OCI-LY1 (cell line): ENCODE measurements around the gene VAMP5.
A peak's percentile ranks its signal among the peaks of the same experiment; 100 is the strongest.

Source experiments
- H2AFZ ChIP-seq: fragments of 200-600 bp; sonication (generic), shearing (Covaris generic); 2 replicates; pipeline ENCODE4 v1.6.0; 2014; ENCODE audit warnings: antibody characterized with exemption, mild to moderate bottlenecking, low read length
- H3F3A ChIP-seq: fragments of 200-600 bp; sonication (generic), shearing (Covaris generic); 2 replicates; pipeline ENCODE4 v1.6.0; 2014; ENCODE audit warnings: mild to moderate bottlenecking, antibody characterized with exemption, low read length, moderate library complexity; ENCODE audit not compliant: insufficient read depth
- H3K27ac ChIP-seq: fragments of 200-600 bp; sonication (generic); 2 replicates; pipeline ENCODE4 v1.5.1; 2014; ENCODE audit warnings: low read length, mixed run types, mild to moderate bottlenecking, low read depth; ENCODE audit not compliant: poor library complexity, severe bottlenecking
- H3K27me3 ChIP-seq: fragments of 200-600 bp; sonication (generic); 2 replicates; pipeline ENCODE4 v1.6.0; 2014; ENCODE audit warnings: antibody characterized with exemption, mild to moderate bottlenecking, low read length, moderate library complexity; ENCODE audit not compliant: insufficient read depth
- H3K36me3 ChIP-seq: fragments of 200-600 bp; sonication (generic); 2 replicates; pipeline ENCODE4 v1.6.1; 2014; ENCODE audit warnings: mild to moderate bottlenecking, antibody characterized with exemption, low read length, moderate library complexity, mixed read lengths; ENCODE audit not compliant: insufficient read depth
- H3K4me1 ChIP-seq: fragments of 200-600 bp; sonication (generic); 2 replicates; pipeline ENCODE4 v1.5.1; 2014; ENCODE audit warnings: mild to moderate bottlenecking, low read length, moderate library complexity; ENCODE audit not compliant: insufficient read depth, severe bottlenecking
- H3K4me2 ChIP-seq: fragments of 200-600 bp; sonication (generic), shearing (Covaris generic); 2 replicates; pipeline ENCODE4 v1.6.1; 2014; ENCODE audit warnings: low read length
- H3K4me3 ChIP-seq: fragments of 200-600 bp; sonication (generic); 2 replicates; pipeline ENCODE4 v1.5.1; 2014; ENCODE audit warnings: low read length, low read depth, mild to moderate bottlenecking, mixed read lengths; ENCODE audit not compliant: poor library complexity, severe bottlenecking
- H3K79me2 ChIP-seq: fragments of 200-600 bp; shearing (Covaris generic); 2 replicates; pipeline ENCODE4 v1.6.1; 2016; ENCODE audit warnings: mixed run types, low read length, mixed read lengths; ENCODE audit not compliant: insufficient read depth
- H3K9ac ChIP-seq: fragments of 200-600 bp; sonication (generic), shearing (Covaris generic); 2 replicates; pipeline ENCODE4 v1.6.1; 2014; ENCODE audit warnings: mild to moderate bottlenecking, low read length, mixed read lengths
- H3K9me2 ChIP-seq: fragments of 200-600 bp; sonication (generic), shearing (Covaris generic); 2 replicates; pipeline ENCODE4 v1.6.1; 2014; ENCODE audit warnings: low read depth, mild to moderate bottlenecking, low read length, mixed read lengths
- H3K9me3 ChIP-seq: fragments of 200-600 bp; shearing (Covaris generic); 2 replicates; pipeline ENCODE4 v1.6.1; 2014; ENCODE audit warnings: low read length, mixed read lengths
- H4K20me1 ChIP-seq: fragments of 200-600 bp; sonication (generic), shearing (Covaris generic); 2 replicates; pipeline ENCODE4 v1.6.0; 2016; ENCODE audit warnings: mild to moderate bottlenecking, low read length; ENCODE audit not compliant: insufficient read depth
- CTCF ChIP-seq: fragments of 200-600 bp; sonication (generic), shearing (Covaris generic); IDR thresholded peaks from 2 replicates; pipeline ENCODE4 v1.5.1; 2017; ENCODE audit warnings: mild to moderate bottlenecking, antibody characterized with exemption, low read length, moderate library complexity, mixed read lengths
- EZH2 ChIP-seq: fragments of 200-600 bp; sonication (generic), shearing (Covaris generic); IDR thresholded peaks from 2 replicates; pipeline ENCODE4 v1.8.0; 2017; ENCODE audit warnings: borderline replicate concordance, mixed run types, mild to moderate bottlenecking, antibody characterized with exemption, low read length, moderate library complexity, mixed read lengths

Gene VAMP5

DNA sequence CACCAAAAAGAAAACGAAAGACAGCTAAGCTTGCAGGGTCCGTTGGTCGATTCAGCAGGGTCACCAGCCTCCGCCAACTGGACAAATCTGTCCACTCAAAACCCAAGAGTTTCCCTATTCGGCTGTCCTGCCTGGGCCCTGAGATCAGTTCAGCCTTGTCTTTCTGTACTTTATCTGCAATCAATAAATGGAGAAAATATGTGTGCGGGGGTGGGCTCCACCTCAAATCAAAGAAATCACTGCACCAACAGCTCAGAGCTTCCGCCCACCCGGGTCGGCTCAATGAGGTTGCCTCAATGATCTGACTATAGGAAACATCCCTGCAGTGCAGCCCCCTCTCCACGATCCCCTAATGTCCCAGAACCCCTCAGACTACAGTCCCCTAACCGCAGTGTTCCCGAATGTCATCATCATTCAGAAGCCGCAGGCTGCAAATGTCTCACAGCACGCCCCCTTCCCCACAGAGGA lies 23.4 kb upstream of the VAMP5 start:
- Histone ChIP-seq H3K36me3 (peaks cover 8% of the 10 kb centered on the region; the same call in 1 of the 2 replicates), H3K27me3 (no peaks in the 10 kb centered on the region), H3K27ac (no peak overlapping the region), H3K9ac (peak overlapping the region; percentile 77), H3K4me1 (peaks cover 25% of the 10 kb centered on the region), H3F3A (no peaks in the 10 kb centered on the region), H2AFZ (no peak overlapping the region), H3K4me2 (peak overlapping the region; percentile 79), H3K79me2 (peaks cover 12% of the 10 kb centered on the region), H4K20me1 (no peaks in the 10 kb centered on the region), H3K9me3 (no peaks in the 10 kb centered on the region), H3K4me3 (peak overlapping the region; percentile 71), H3K9me2 (no peaks in the 10 kb centered on the region)
- TF ChIP-seq EZH2, result no peak
- no peak for TF ChIP-seq CTCF

- peak within 1 kb of the TSS; percentile 68 for H3K27ac ChIP-seq
- no peaks in the 10 kb centered on the region for H3K27me3 ChIP-seq
- H3K9me3 ChIP-seq, result no peaks in the 10 kb centered on the region
- no peaks in the 10 kb centered on the region for H4K20me1 ChIP-seq
- peaks cover 25% of the 10 kb centered on the region for H3K4me1 ChIP-seq
- peaks cover 12% of the 10 kb centered on the region for H3K79me2 ChIP-seq
- H3F3A ChIP-seq, result no peaks in the 10 kb centered on the region
- H3K4me3 ChIP-seq, result peak within 1 kb of the TSS; percentile 71
- peak within 1 kb of the TSS; percentile 79 for H3K4me2 ChIP-seq
- H3K9me2 ChIP-seq, result no peaks in the 10 kb centered on the region
- no peak within 1 kb of the TSS for H2AFZ ChIP-seq
- H3K9ac ChIP-seq, result peak within 1 kb of the TSS; percentile 77
- peaks cover 3% of the 10 kb centered on the region; the same call in 1 of the 2 replicates for H3K36me3 ChIP-seq
- TF ChIP-seq EZH2 (no peak), CTCF (no peak)
These were observed 22.7 kb upstream of the VAMP5 start, which contains the start of gene GGCX for GRCh38 chr2:85561280-85562212. Gene GGCX (minus strand): TSS chr2:85561493. CDS start chr2:85561428, 65 bp downstream.

DNA sequence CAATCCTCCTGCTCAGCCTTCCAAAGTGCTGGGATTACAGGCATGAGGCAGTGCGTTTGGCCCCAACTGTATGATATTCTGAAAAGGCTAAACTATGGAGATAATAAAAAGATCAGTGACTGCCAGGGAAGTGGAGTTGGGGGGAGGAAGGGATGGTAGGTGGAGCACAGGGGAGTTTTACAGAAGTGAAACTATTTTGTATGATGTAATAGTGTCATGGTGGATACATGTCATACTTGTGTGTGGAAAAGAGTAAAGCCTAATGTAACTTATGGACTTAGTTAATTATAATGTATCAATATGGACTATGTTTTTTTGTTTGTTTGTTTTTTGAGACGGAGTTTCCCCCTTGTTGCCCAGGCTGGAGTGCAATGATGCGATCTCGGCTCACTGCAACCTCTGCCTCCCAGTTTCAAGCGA lies 20.1 kb upstream of the VAMP5 start:
- Histone ChIP-seq H3K9me3 (no peaks in the 10 kb centered on the region), H4K20me1 (no peaks in the 10 kb centered on the region)

More for the DNA sequence above, 20.1 kb upstream of the VAMP5 start:
- H3K4me1 ChIP-seq, result peaks cover 25% of the 10 kb centered on the region
- TF ChIP-seq CTCF, result no peak
- TF ChIP-seq EZH2, result no peak
- no peaks in the 10 kb centered on the region for H3F3A ChIP-seq
- H3K9ac ChIP-seq, result no peak overlapping the region
- H3K4me2 ChIP-seq, result no peak overlapping the region
- H3K4me3 ChIP-seq, result no peak overlapping the region
- H2AFZ ChIP-seq, result no peak overlapping the region
- no peaks in the 10 kb centered on the region for H3K36me3 ChIP-seq
- H3K27ac ChIP-seq, result no peak overlapping the region
- H3K9me2 ChIP-seq, result no peaks in the 10 kb centered on the region
- no peaks in the 10 kb centered on the region for H3K27me3 ChIP-seq
- H3K79me2 ChIP-seq, result peaks cover 12% of the 10 kb centered on the region
